B cell (primary cell): Measurements from ENCODE around the gene AKR1C3. TPM values are rescaled to one million over a fixed set of nuclear protein-coding genes. Genes with fewer than 3 reads are reported as not detected.

Experiments
- ATAC-seq: fragments of 200-7000 bp; cut with Tn5 transposase; one replicate; pipeline ENCODE4 v1.10.0; 2021; ENCODE audit warnings: low read depth, mild to moderate bottlenecking, moderate number of reproducible peaks, moderate library complexity
- CTCF ChIA-PET: fragments of 350-600 bp; sonication (Branson Sonifier 250); formaldehyde crosslinking; loops from one replicate; lab custom pipeline; 2021; ENCODE audit warnings: antibody characterized with exemption, inconsistent platforms; lab: Charles Lee
- POLR2A ChIA-PET: fragments of 350-600 bp; sonication (Branson Sonifier 250); formaldehyde crosslinking; loops from one replicate; lab custom pipeline; 2021; ENCODE audit warnings: antibody characterized with exemption; lab: Charles Lee
- DNase-seq: peaks from one replicate; pipeline ENCODE4 v3.0.0; 2013
- H2AFZ ChIP-seq: 2 replicates; pipeline ENCODE4 v1.6.1; 2012; ENCODE audit warnings: mild to moderate bottlenecking, low read depth, low read length; ENCODE audit not compliant: insufficient read depth, poor library complexity, severe bottlenecking
- H3K27ac ChIP-seq, 2 donors: 1 replicate in 1 of 2; 2 replicates in 1 of 2; pipeline ENCODE4 v1.5.1; 2012 to 2013; ENCODE audit warnings: low read length in 2 of 2, mild to moderate bottlenecking in 2 of 2, moderate library complexity in 1 of 2
- H3K27me3 ChIP-seq, 4 experiments: fragments of 200-600 bp in 1 of 4; sonication (generic) in 1 of 4; replicated peaks in 1 of 4; 1 replicate in 2 of 4; 2 replicates in 2 of 4; pipeline versions ENCODE4 v1.6.1 to v1.7.0; 2013 to 2016; ENCODE audit warnings: low read length in 3 of 4, mild to moderate bottlenecking in 2 of 4, mixed read lengths in 1 of 4, moderate library complexity in 1 of 4; ENCODE audit not compliant: insufficient read depth in 4 of 4, control insufficient read depth in 3 of 4; ENCODE audit errors: control extremely low read depth in 1 of 4
- H3K36me3 ChIP-seq, 2 experiments: replicated peaks in 1 of 2; 1 replicate in 1 of 2; 2 replicates in 1 of 2; pipeline versions ENCODE4 v1.6.1 to v1.7.1; 2013; ENCODE audit warnings: low read length in 1 of 2; ENCODE audit not compliant: insufficient read depth in 2 of 2, control insufficient read depth in 1 of 2; ENCODE audit errors: control extremely low read depth in 1 of 2, extremely low read depth in 1 of 2
- H3K4me1 ChIP-seq, 2 donors: fragments of 200-600 bp in 1 of 2; sonication (generic) in 1 of 2; 1 replicate in 1 of 2; 2 replicates in 1 of 2; pipeline versions ENCODE4 v1.5.1 to v1.6.1; 2013 to 2017; ENCODE audit warnings: low read length in 2 of 2; ENCODE audit not compliant: control insufficient read depth in 2 of 2, insufficient read depth in 2 of 2
- H3K4me2 ChIP-seq: replicated peaks from 2 replicates; pipeline ENCODE3; 2012; ENCODE audit warnings: mild to moderate bottlenecking, low read depth, low read length; ENCODE audit not compliant: poor library complexity, severe bottlenecking
- H3K4me3 ChIP-seq, 5 experiments: fragments of 200-600 bp in 1 of 5; sonication (generic) in 1 of 5; 1 replicate in 3 of 5; 2 replicates in 2 of 5; pipeline versions ENCODE4 v1.5.1 to v1.7.0; 2011 to 2016; ENCODE audit warnings: low read length in 4 of 5, mild to moderate bottlenecking in 4 of 5, low read depth in 2 of 5, control low read depth in 1 of 5, moderate library complexity in 1 of 5; ENCODE audit not compliant: insufficient read depth in 1 of 5; ENCODE audit errors: control extremely low read depth in 1 of 5, extremely low read depth in 1 of 5
- H3K79me2 ChIP-seq: fragments of 200-600 bp; sonication (generic); one replicate; pipeline ENCODE4 v1.6.0; 2016; ENCODE audit warnings: low read length; ENCODE audit not compliant: control insufficient read depth, insufficient read depth
- H3K9ac ChIP-seq: fragments of 200-600 bp; sonication (generic); 2 replicates; pipeline ENCODE4 v1.6.1; 2017; ENCODE audit warnings: mild to moderate bottlenecking, low read length, moderate library complexity
- H3K9me3 ChIP-seq, 3 donors: one replicate each; pipeline versions ENCODE4 v1.6.1 to v1.7.1; 2013; ENCODE audit warnings: low read length in 2 of 3; ENCODE audit not compliant: control insufficient read depth in 2 of 3, insufficient read depth in 1 of 3; ENCODE audit errors: control extremely low read depth in 1 of 3
- H4K20me1 ChIP-seq: 2 replicates; pipeline ENCODE4 v1.6.0; 2012; ENCODE audit warnings: mild to moderate bottlenecking, low read length; ENCODE audit not compliant: insufficient read depth, control insufficient read depth, poor library complexity, severe bottlenecking
- H3K27ac Mint-ChIP-seq: one replicate; pipeline ENCODE4 v1.8.0; 2021; ENCODE audit warnings: mixed read lengths
- H3K27me3 Mint-ChIP-seq: one replicate; pipeline ENCODE4 v1.8.0; 2021; ENCODE audit warnings: mixed read lengths
- H3K4me1 Mint-ChIP-seq: one replicate; pipeline ENCODE4 v1.8.0; 2021; ENCODE audit warnings: mixed read lengths
- H3K4me3 Mint-ChIP-seq: one replicate; pipeline ENCODE4 v1.8.0; 2021; ENCODE audit warnings: mixed read lengths
- H3K9me3 Mint-ChIP-seq: one replicate; pipeline ENCODE4 v1.8.0; 2022; ENCODE audit warnings: mixed read lengths; ENCODE audit not compliant: insufficient read depth
- EZH2 ChIP-seq: IDR thresholded peaks from 2 replicates; pipeline ENCODE4 v1.6.1; 2012; ENCODE audit warnings: borderline replicate concordance, low read depth, mild to moderate bottlenecking, moderate library complexity, low read length; ENCODE audit not compliant: insufficient read depth, poor library complexity, severe bottlenecking
- WGBS: methylation state at CpG from one replicate; pipeline ENCODE4 v1.1.5; 2013; ENCODE audit warnings: missing lambda C conversion rate; ENCODE audit not compliant: insufficient coverage; 5-methylcytosine and 5-hydroxymethylcytosine counted together
- intact Hi-C: fragments of 100-400 bp; cut with micrococcal nuclease; formaldehyde crosslinking; loops from one replicate; pipeline ENCODE4 v1.10.0; 2022
- polyA plus RNA-seq: library from polyadenylated mRNA; depleted of rRNA; stranded (reverse); fragments of >200 nt; gene quantifications from 2 replicates; pipeline ENCODE4 v1.2.3, GENCODE V29; 2012
- total RNA-seq, 2 donors: library from RNA; stranded (reverse); fragments of 120-200 nt in 1 of 2; gene quantifications; 1 replicate in 1 of 2; 2 replicates in 1 of 2; pipeline versions ENCODE4 v1.2.3 to v1.2.4, GENCODE V29; 2013 to 2022
- TF ChIP-seq, protein P1 (sequence below): fragments of 200-600 bp; IDR thresholded peaks from one replicate; pipeline ENCODE4 v1.8.0; 2022; ENCODE audit warnings: antibody characterized with exemption, mild to moderate bottlenecking

The AKR1C3 gene
- total and polyA plus RNA-seq, 2 donors (not counting 1 experiment from before 2014, with no cell fraction given) = 0.28 to 0.62 TPM

DNA sequence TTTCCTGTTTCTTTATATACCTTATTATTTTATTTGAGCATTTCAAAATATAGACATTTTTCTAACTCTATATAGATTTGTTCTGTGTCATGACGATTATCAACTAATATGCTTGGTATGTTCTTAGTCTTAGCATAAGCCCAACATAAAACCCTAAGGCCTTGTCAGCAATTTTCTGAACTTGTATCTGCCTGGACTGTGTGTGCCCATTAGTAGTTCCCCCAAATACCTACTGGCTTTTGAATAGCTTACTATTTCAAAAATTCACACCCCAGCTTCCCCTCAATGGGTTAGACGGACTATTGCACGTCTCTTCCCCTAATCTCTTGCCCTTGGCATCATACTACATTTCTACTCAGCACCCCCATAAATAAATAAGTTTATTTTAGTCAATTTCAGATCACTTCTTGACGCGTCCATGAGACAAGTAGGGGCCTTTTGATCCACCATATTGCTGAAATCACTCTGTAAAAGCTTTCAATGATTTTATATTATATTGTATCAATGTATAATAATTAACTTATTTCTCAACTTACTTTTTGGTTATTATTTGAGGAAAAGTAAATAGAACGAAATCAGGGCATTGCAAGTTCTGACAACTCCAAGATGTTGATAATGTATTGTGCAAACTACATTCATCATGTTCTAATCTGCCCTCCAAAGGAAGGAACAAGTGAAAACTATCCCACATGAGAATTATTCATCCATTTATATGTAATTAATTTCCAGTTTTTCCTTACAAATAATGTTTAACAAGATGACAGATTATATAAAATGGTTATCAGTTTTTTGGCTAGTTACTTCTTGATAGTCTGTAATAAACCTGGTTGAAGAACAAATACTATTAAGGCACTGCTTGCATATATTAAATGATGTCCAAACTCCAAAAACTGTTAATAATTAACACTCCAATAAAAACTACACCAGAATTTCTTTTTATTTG, 1.1 kb upstream of the AKR1C3 start:
- no peaks in the 10 kb centered on the region for H4K20me1 ChIP-seq
- H3K4me3 ChIP-seq = no peak overlapping the region
- ATAC-seq (no peak), DNase-seq (no peak)
- no peak overlapping the region for H3K27ac ChIP-seq
- peaks cover 0 to 3% (median 0%) of the 10 kb centered on the region in 3 donors for H3K9me3 ChIP-seq
- intact Hi-C loops = no loop called here
- WGBS = no CpG with 5 or more reads among the region's 6 CpGs
- H3K27ac Mint-ChIP-seq = no peak overlapping the region
- H3K36me3 ChIP-seq = no peaks in the 10 kb centered on the region
- H3K4me1 ChIP-seq = peaks cover 0 to 5% of the 10 kb centered on the region in 2 donors
- no peak for TF ChIP-seq EZH2
- TF ChIP-seq, protein P1, sequence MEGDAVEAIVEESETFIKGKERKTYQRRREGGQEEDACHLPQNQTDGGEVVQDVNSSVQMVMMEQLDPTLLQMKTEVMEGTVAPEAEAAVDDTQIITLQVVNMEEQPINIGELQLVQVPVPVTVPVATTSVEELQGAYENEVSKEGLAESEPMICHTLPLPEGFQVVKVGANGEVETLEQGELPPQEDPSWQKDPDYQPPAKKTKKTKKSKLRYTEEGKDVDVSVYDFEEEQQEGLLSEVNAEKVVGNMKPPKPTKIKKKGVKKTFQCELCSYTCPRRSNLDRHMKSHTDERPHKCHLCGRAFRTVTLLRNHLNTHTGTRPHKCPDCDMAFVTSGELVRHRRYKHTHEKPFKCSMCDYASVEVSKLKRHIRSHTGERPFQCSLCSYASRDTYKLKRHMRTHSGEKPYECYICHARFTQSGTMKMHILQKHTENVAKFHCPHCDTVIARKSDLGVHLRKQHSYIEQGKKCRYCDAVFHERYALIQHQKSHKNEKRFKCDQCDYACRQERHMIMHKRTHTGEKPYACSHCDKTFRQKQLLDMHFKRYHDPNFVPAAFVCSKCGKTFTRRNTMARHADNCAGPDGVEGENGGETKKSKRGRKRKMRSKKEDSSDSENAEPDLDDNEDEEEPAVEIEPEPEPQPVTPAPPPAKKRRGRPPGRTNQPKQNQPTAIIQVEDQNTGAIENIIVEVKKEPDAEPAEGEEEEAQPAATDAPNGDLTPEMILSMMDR = no peak
- no peaks in the 10 kb centered on the region for H3K27me3 ChIP-seq
- ChIA-PET POLR2A (no interaction called here), CTCF (no interaction called here)
- H3K79me2 ChIP-seq = no peaks in the 10 kb centered on the region
- no peaks in the 10 kb centered on the region for H3K4me1 Mint-ChIP-seq
- peaks cover 3% of the 10 kb centered on the region for H3K9me3 Mint-ChIP-seq
- H2AFZ ChIP-seq = no peak overlapping the region
- no peak overlapping the region for H3K4me2 ChIP-seq
- H3K27me3 Mint-ChIP-seq = peaks cover 9% of the 10 kb centered on the region
- no peak overlapping the region for H3K9ac ChIP-seq
- H3K4me3 Mint-ChIP-seq = no peak overlapping the region

DNA sequence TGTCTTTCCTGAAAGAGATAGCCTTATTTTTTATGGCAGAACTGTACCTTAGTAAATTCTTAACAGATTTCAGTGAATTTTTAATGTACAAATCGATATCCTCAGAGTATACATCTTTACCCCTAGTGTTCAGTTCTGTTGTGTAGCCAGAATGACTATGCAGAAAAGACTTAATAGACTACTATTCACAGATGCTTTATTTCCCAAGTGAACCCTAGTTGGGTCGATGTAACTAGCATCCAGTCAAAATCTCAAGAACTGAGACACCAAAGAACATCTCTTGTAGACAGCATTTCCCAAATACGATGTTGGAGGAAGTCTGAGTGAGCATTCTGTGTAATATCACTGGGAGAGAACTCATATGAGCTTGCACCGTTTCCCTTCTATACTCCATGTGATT, 1.5 kb downstream of the AKR1C3 start:
- Histone ChIP-seq H3K4me2 (no peak overlapping the region), H2AFZ (no peak overlapping the region), H3K4me3 (no peak overlapping the region), H4K20me1 (no peaks in the 10 kb centered on the region), H3K9ac (no peak overlapping the region), H3K27me3 (no peaks in the 10 kb centered on the region), H3K4me1 (peaks cover 0 to 5% of the 10 kb centered on the region in 2 donors), H3K79me2 (no peaks in the 10 kb centered on the region), H3K36me3 (no peaks in the 10 kb centered on the region), H3K9me3 (no peaks in the 10 kb centered on the region), H3K27ac (no peak overlapping the region)
- ChIA-PET CTCF (no interaction called here), POLR2A (no interaction called here)
- H3K9me3 Mint-ChIP-seq = no peaks in the 10 kb centered on the region
- H3K4me1 Mint-ChIP-seq = no peaks in the 10 kb centered on the region
- TF ChIP-seq EZH2 = no peak
- TF ChIP-seq, protein P1 = no peak
- DNase-seq (no peak), ATAC-seq (no peak)
- no peak overlapping the region for H3K27ac Mint-ChIP-seq
- H3K4me3 Mint-ChIP-seq = no peak overlapping the region
- no CpG with 5 or more reads among the region's 4 CpGs for WGBS
- intact Hi-C loops = no loop called here
- H3K27me3 Mint-ChIP-seq = peaks cover 8% of the 10 kb centered on the region
